Measurements from ENCODE around the gene AACS.

DNA sequence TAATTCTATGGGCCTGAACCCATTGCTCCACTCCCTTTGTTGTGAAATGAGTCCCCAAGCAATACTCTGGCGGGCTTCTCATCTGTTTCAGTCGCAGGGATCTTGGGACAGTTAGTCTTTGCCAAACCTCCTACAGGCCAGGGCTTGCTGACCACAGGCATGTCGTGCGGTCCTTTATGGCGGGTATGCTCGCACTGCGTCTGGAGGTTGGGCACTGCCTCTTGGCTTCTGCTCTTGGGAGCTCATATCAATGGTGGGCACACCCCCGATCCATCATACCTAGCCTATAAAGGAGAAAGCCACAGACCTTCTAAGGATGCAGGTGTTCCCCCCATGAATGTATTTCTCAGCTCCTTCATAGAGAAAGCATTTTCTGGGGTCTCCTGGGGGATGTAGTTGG is 99.3 kb downstream of the AACS start:
- TF ChIP-seq CTCF (IDR thresholded peaks at IDR 0.05): no peak
- TF ChIP-seq POLR2A (IDR thresholded peaks at IDR 0.05): no peak
